GM18951 (cell line): ENCODE data around the gene KRT34.

Source experiments
- POLR2A ChIP-seq: IDR thresholded peaks from 4 replicates; pipeline ENCODE4 v1.6.1; 2011; ENCODE audit warnings: mild to moderate bottlenecking; ENCODE audit not compliant: insufficient read length, insufficient read depth; ENCODE audit errors: extremely low read depth
- in situ Hi-C: fragments of 300-500 bp; cut with MboI; formaldehyde crosslinking; loops from one replicate; pipeline ENCODE4 v1.12.0; 2022; ENCODE audit warnings: low sequenced_read_pairs, mixed read lengths, inconsistent platforms; ENCODE audit not compliant: unreplicated experiment

The KRT34 gene

GRCh38 chr17:41415833-41416335 is 33.8 kb upstream of the KRT34 start:
- in situ Hi-C loops: no loop called here
- no peak for TF ChIP-seq POLR2A

GRCh38 chr17:41415411-41415810 is 33.3 kb upstream of the KRT34 start:
- in situ Hi-C loops: no loop called here
- TF ChIP-seq POLR2A: no peak

GRCh38 chr17:41413982-41414381 is 31.9 kb upstream of the KRT34 start:
- no peak for TF ChIP-seq POLR2A
- in situ Hi-C loops: no loop called here

GRCh38 chr17:41413353-41413957 is 31.3 kb upstream of the KRT34 start:
- in situ Hi-C loops: no loop called here
- no peak for TF ChIP-seq POLR2A

GRCh38 chr17:41411072-41411840 is 29.1 kb upstream of the KRT34 start:
- in situ Hi-C loops: no loop called here
- no peak for TF ChIP-seq POLR2A

- in situ Hi-C loops: no loop called here
- no peak for TF ChIP-seq POLR2A
These were observed 25.1 kb upstream of the KRT34 start for GRCh38 chr17:41407226-41407625.

GRCh38 chr17:41406205-41406604 is 24.1 kb upstream of the KRT34 start:
- in situ Hi-C loops: no loop called here
- TF ChIP-seq POLR2A: no peak

- no peak for TF ChIP-seq POLR2A
- in situ Hi-C loops: no loop called here
These were observed 22.0 kb upstream of the KRT34 start for GRCh38 chr17:41404024-41404671.

GRCh38 chr17:41403404-41404023 is 21.4 kb upstream of the KRT34 start:
- in situ Hi-C loops: no loop called here
- TF ChIP-seq POLR2A: no peak

- in situ Hi-C loops: no loop called here
- no peak for TF ChIP-seq POLR2A
These were observed 20.1 kb upstream of the KRT34 start for GRCh38 chr17:41402161-41402560.

GRCh38 chr17:41396996-41397660 is 15.0 kb upstream of the KRT34 start, which contains the start of gene KRT31:
KRT31 (minus strand) TSS chr17:41397608; CDS start chr17:41397539, 69 bp downstream.
- in situ Hi-C loops: loop anchor here (10.0 kb wide), 1 partner anchor 112 kb away; no protein-coding TSS in a partner anchor
- TF ChIP-seq POLR2A: no peak

GRCh38 chr17:41396340-41396739 is 14.2 kb upstream of the KRT34 start:
- in situ Hi-C loops: loop anchor here (10.0 kb wide), 1 partner anchor 112 kb away; no protein-coding TSS in a partner anchor
- no peak for TF ChIP-seq POLR2A
